Neural progenitor cell (in vitro differentiated cells): ENCODE measurements around the gene MYO1D. TPM values are rescaled to one million over a fixed set of nuclear protein-coding genes. Genes with fewer than 3 reads are reported as not detected.
"Not testable (repeated sequence)": the region's sequence is repeated elsewhere in the genome, so short reads cannot be mapped to it uniquely, and the experiment has no call there.

ENCODE experiments used
- DNase-seq: peaks from one replicate; pipeline ENCODE4 v3.0.0-alpha.2; 2016; ENCODE audit warnings: low spot score
- H2AFZ ChIP-seq: fragments of 200-600 bp; sonication (generic); replicated peaks from 2 replicates; pipeline ENCODE4 v1.6.1; 2016; ENCODE audit warnings: antibody characterized with exemption
- H3F3A ChIP-seq: fragments of 200-600 bp; sonication (generic); 2 replicates; pipeline ENCODE4 v1.6.1; 2016; ENCODE audit warnings: antibody characterized with exemption, low read depth
- H3K27ac ChIP-seq: fragments of 200-600 bp; sonication (generic); 2 replicates; pipeline ENCODE4 v1.5.1; 2016; ENCODE audit warnings: mild to moderate bottlenecking
- H3K27me3 ChIP-seq: fragments of 200-600 bp; sonication (generic); 2 replicates; pipeline ENCODE4 v1.6.1; 2016; ENCODE audit warnings: mild to moderate bottlenecking, moderate library complexity
- H3K36me3 ChIP-seq: fragments of 200-600 bp; sonication (generic); 2 replicates; pipeline ENCODE4 v1.5.1; 2016
- H3K4me1 ChIP-seq: fragments of 200-600 bp; sonication (generic); 2 replicates; pipeline ENCODE4 v1.6.1; 2016; ENCODE audit warnings: mixed run types
- H3K4me2 ChIP-seq: fragments of 200-600 bp; sonication (generic); 2 replicates; pipeline ENCODE4 v1.6.1; 2016
- H3K4me3 ChIP-seq: fragments of 200-600 bp; sonication (generic); 2 replicates; pipeline ENCODE4 v1.5.1; 2016
- H3K79me2 ChIP-seq: fragments of 200-600 bp; sonication (generic); 2 replicates; pipeline ENCODE4 v1.6.1; 2016; ENCODE audit warnings: low read depth
- H3K9ac ChIP-seq: fragments of 200-600 bp; sonication (generic); 2 replicates; pipeline ENCODE4 v1.6.1; 2016
- H3K9me3 ChIP-seq: fragments of 200-600 bp; sonication (generic); 2 replicates; pipeline ENCODE4 v1.5.1; 2016; ENCODE audit warnings: low read depth
- H4K20me1 ChIP-seq: fragments of 200-600 bp; sonication (generic); 2 replicates; pipeline ENCODE4 v1.6.1; 2016; ENCODE audit warnings: low read depth
- H3K27ac Mint-ChIP-seq: 3 replicates; pipeline ENCODE4 v1.8.0; 2021; ENCODE audit warnings: mixed read lengths
- H3K27me3 Mint-ChIP-seq: 2 replicates; pipeline ENCODE4 v1.8.0; 2022; ENCODE audit warnings: low read depth, mild to moderate bottlenecking, inconsistent platforms, moderate library complexity, mixed read lengths; ENCODE audit not compliant: insufficient read depth
- H3K36me3 Mint-ChIP-seq: 3 replicates; pipeline ENCODE4 v1.8.0; 2021; ENCODE audit warnings: mixed read lengths
- H3K4me1 Mint-ChIP-seq: 3 replicates; pipeline ENCODE4 v1.8.0; 2021; ENCODE audit warnings: mixed read lengths
- H3K4me3 Mint-ChIP-seq: 3 replicates; pipeline ENCODE4 v1.8.0; 2021; ENCODE audit warnings: mild to moderate bottlenecking, moderate library complexity, mixed read lengths
- H3K9me3 Mint-ChIP-seq: 3 replicates; pipeline ENCODE4 v1.8.0; 2020; ENCODE audit warnings: mixed read lengths
- CTCF ChIP-seq: fragments of 200-600 bp; sonication (generic); IDR thresholded peaks from 2 replicates; pipeline ENCODE4 v1.5.1; 2017; ENCODE audit warnings: antibody characterized with exemption, mild to moderate bottlenecking
- EZH2 ChIP-seq: fragments of 200-600 bp; sonication (generic); IDR thresholded peaks from 2 replicates; pipeline ENCODE4 v1.6.1; 2017; ENCODE audit warnings: antibody characterized with exemption, mild to moderate bottlenecking, moderate library complexity
- EZH2phosphoT487 ChIP-seq: fragments of 200-600 bp; sonication (generic); IDR thresholded peaks from 2 replicates; pipeline ENCODE4 v1.6.1; 2017; ENCODE audit warnings: antibody characterized with exemption
- total RNA-seq: library from RNA; depleted of rRNA; stranded (reverse); fragments of >200 nt; gene quantifications from 2 replicates; pipeline ENCODE4 v1.2.3, GENCODE V29; 2015; ENCODE audit warnings: low replicate concordance

The MYO1D gene
- total RNA-seq, 1 donor from 2014 or later = 6.2 TPM

DNA sequence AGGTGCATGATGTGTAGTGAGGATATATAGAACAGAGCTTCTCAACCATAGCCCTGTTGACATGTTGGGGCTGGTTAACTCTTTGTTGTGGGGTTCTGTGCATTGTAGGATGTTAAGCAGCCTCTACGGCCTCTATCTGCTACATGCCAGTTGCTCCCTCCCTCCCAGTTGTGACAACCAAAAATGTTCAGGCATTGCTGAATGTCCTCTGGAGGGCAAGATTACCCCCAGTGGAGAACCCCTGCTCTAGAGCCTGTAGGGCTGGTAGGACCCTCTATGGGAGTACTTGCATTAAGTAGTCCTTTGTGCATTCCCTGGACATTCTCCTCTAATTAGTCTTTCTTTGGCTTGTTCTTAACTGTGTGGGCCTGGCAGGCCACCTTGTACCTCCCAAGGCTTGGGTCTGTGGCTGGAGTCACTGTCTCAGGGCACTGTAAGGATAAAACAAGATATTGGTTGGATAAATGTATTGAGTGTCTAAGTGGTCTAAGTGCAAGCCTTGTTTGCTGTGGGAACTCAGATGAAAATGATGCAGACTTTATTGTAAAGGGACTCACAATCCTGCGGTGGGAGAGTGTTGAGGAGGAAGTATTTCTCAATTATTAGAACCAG, 19.8 kb upstream of the MYO1D start:
- Histone ChIP-seq H3K9me3 (peaks cover 6% of the 10 kb centered on the region), H2AFZ (no peak overlapping the region), H4K20me1 (no peaks in the 10 kb centered on the region), H3K36me3 (no peaks in the 10 kb centered on the region), H3F3A (no peaks in the 10 kb centered on the region), H3K27ac (no peak overlapping the region), H3K4me2 (no peak overlapping the region), H3K9ac (no peak overlapping the region), H3K4me3 (no peak overlapping the region), H3K4me1 (no peaks in the 10 kb centered on the region), H3K79me2 (no peaks in the 10 kb centered on the region), H3K27me3 (no peaks in the 10 kb centered on the region)
- Mint-ChIP-seq H3K27me3 (peaks cover 4% of the 10 kb centered on the region), H3K9me3 (peaks cover 2% of the 10 kb centered on the region), H3K4me3 (no peak overlapping the region), H3K4me1 (no peaks in the 10 kb centered on the region), H3K27ac (no peak overlapping the region), H3K36me3 (no peaks in the 10 kb centered on the region)
- no peak for DNase-seq
- TF ChIP-seq EZH2phosphoT487 (no peak), CTCF (no peak), EZH2 (no peak)

GRCh38 chr17:32894245-32894644, 17.3 kb upstream of the MYO1D start:
- H3K79me2 ChIP-seq = no peaks in the 10 kb centered on the region
- H3K27me3 ChIP-seq = no peaks in the 10 kb centered on the region
- Mint-ChIP-seq H3K4me3 (no peak overlapping the region), H3K27ac (no peak overlapping the region), H3K9me3 (no peaks in the 10 kb centered on the region), H3K27me3 (peaks cover 4% of the 10 kb centered on the region), H3K4me1 (no peaks in the 10 kb centered on the region), H3K36me3 (no peaks in the 10 kb centered on the region)
- DNase-seq = no peak
- H3K27ac ChIP-seq = no peak overlapping the region
- TF ChIP-seq EZH2phosphoT487 = no peak
- TF ChIP-seq EZH2 = no peak
- TF ChIP-seq CTCF = no peak
- no peaks in the 10 kb centered on the region for H4K20me1 ChIP-seq
- H3K4me3 ChIP-seq = no peak overlapping the region
- no peak overlapping the region for H3K4me2 ChIP-seq
- H3F3A ChIP-seq = no peaks in the 10 kb centered on the region
- H3K9ac ChIP-seq = no peak overlapping the region
- no peak overlapping the region for H2AFZ ChIP-seq
- no peaks in the 10 kb centered on the region for H3K4me1 ChIP-seq
- no peaks in the 10 kb centered on the region for H3K36me3 ChIP-seq
- H3K9me3 ChIP-seq = no peaks in the 10 kb centered on the region

- not testable (repeated sequence) for H3K4me1 ChIP-seq, H3K79me2 ChIP-seq, H3K36me3 ChIP-seq, H3K27me3 Mint-ChIP-seq, H3K9me3 Mint-ChIP-seq, H3K4me3 Mint-ChIP-seq, H3K27me3 ChIP-seq, H3K27ac Mint-ChIP-seq, H3K27ac ChIP-seq, H3K4me1 Mint-ChIP-seq, H3K9ac ChIP-seq, H3K36me3 Mint-ChIP-seq, H2AFZ ChIP-seq, DNase-seq, H3K9me3 ChIP-seq, H3F3A ChIP-seq, H3K4me2 ChIP-seq, H3K4me3 ChIP-seq, H4K20me1 ChIP-seq
These were observed 10.5 kb upstream of the MYO1D start for GRCh38 chr17:32887410-32887809.

GRCh38 chr17:32886951-32887350, 10.0 kb upstream of the MYO1D start:
- H4K20me1 ChIP-seq, H3K4me2 ChIP-seq, H2AFZ ChIP-seq, H3K36me3 Mint-ChIP-seq, H3F3A ChIP-seq, DNase-seq, H3K4me3 ChIP-seq, H3K9me3 Mint-ChIP-seq, H3K27ac ChIP-seq, H3K27ac Mint-ChIP-seq, H3K79me2 ChIP-seq, H3K9ac ChIP-seq, H3K4me1 Mint-ChIP-seq, H3K4me3 Mint-ChIP-seq, H3K36me3 ChIP-seq, H3K27me3 Mint-ChIP-seq, H3K4me1 ChIP-seq, H3K27me3 ChIP-seq, H3K9me3 ChIP-seq: not testable (repeated sequence)
